ENCODE results near the gene P2RY12.
A peak's percentile ranks its signal among the peaks of the same experiment; 100 is the strongest.

The P2RY12 gene

DNA sequence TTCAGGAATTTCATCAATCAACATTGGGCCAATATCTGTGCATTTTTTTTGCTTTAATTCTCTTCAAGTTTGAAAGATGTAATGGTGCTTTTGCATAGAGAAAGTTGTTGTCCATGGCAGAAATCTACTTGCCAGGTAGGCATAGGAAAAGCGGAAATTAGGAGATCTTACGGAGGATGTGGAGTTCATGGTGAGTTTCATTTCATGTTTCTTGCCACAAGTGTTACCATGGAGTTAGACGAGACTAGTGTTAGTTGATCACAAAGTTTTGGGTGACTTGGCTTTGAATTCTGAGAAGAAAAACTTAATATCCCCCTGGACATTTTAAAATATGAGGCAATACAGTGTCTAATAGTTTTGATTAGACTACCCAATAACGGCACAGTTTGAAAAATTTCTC is 54.2 kb downstream of the P2RY12 start:
- H3K27ac Mint-ChIP-seq: no peak overlapping the region
- no peaks in the 10 kb centered on the region for H3K36me3 Mint-ChIP-seq
- H3K27me3 Mint-ChIP-seq: peaks cover 11% of the 10 kb centered on the region
- no peak overlapping the region for H3K4me3 Mint-ChIP-seq
- peaks cover 7% of the 10 kb centered on the region for H3K4me1 Mint-ChIP-seq
- no peaks in the 10 kb centered on the region for H3K9me3 Mint-ChIP-seq

DNA sequence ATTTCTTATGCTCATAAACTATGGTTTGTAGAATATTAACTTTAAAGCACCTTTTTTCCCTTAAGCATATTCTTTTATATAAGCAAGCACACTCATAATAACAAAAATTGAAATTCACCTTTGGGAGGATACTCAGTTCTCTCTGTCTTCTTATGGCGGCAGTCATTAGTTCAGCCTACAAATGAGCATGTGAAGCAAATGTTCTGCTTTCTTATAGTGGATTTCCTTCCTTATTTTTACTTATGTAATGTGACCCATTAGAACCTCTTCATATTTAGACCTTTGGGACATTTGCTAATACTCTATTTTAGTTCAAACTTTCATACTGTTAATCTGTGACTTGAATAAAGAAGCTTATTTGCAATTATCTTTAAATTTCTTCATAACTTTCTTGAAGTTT is 55.2 kb downstream of the P2RY12 start, which contains the start of gene P2RY13:
Gene P2RY13, minus strand, starts transcription at position 187 of the 400 bp plus-strand sequence. Its CDS starts 21 bp downstream, at position 166.
- H3K9me3 Mint-ChIP-seq: no peaks in the 10 kb centered on the region
- H3K4me1 Mint-ChIP-seq: peaks cover 7% of the 10 kb centered on the region
- no peak within 1 kb of the TSS for H3K27ac Mint-ChIP-seq
- H3K36me3 Mint-ChIP-seq: no peaks in the 10 kb centered on the region
- peaks cover 11% of the 10 kb centered on the region for H3K27me3 Mint-ChIP-seq
- H3K4me3 Mint-ChIP-seq: peak within 1 kb of the TSS; percentile 3

DNA sequence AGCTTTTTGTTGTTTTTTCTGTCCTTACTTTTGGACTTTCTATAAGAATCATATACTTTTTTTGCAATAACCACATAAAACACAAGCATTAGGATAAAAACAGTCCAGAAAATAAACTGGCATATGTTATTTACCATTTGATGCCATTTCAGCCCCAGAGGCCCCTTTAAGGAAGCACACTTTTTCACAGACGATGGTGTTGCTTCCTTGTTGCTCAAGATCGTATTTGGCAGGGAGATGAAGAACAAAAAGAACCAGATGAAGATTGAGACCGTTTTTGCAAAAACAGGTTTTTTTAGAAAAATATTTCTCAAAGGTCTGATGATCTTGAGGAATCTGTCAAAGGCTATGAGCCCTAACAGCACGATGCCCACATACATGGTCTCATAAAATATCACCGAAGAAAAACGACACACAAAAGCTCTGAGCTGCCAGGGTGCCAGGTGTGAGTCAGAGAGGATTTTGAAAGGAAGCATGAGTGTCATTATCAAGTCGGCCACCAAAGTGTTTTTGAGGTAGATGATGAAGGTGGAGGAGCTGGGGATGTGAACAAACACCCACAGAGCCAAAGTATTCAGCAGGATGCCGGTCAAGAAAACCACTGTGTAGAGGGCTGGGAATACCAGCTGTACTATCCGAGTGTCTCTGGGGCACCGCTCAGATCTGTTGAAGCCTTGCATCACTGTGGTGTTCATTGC is 56.1 kb downstream of the P2RY12 start:
- Mint-ChIP-seq H3K27ac (no peak overlapping the region), H3K4me3 (peak overlapping the region; percentile 3), H3K4me1 (peaks cover 7% of the 10 kb centered on the region)

DNA sequence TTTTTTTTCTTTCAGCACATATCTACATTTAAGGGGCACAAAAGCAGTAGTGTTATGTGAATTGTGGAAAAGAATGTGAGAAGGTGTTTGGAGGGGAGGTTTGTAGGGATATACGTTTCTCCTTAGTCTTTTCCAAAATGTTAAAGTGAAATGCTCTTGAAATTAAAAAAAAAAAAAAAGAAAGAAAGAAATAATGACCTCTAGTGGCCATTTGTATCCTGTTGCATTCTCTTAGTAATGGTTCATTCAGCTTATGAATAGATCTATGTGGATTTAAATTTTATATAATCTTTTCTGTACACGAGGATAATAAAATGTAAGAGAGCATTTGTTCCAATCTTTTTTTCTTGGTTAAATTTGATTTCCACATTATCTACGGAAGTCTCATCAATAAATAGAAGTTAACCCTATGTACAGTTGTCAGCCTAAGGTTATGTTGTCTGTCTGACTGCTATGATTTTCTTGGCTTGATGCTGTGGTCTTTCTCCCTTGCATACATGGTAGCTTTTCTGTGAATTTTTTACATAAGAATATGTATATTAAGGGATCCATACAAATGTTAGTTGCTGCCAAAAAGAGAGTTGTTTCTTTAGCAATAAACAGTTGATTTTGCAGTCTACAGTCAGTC is 56.9 kb downstream of the P2RY12 start:
- Mint-ChIP-seq H3K4me1 (peaks cover 7% of the 10 kb centered on the region), H3K9me3 (no peaks in the 10 kb centered on the region), H3K36me3 (no peaks in the 10 kb centered on the region), H3K27ac (no peak overlapping the region), H3K27me3 (peaks cover 14% of the 10 kb centered on the region), H3K4me3 (no peak overlapping the region)

More for the DNA sequence above, 56.1 kb downstream of the P2RY12 start:
- H3K9me3 Mint-ChIP-seq: no peaks in the 10 kb centered on the region
- H3K27me3 Mint-ChIP-seq: peaks cover 14% of the 10 kb centered on the region
- H3K36me3 Mint-ChIP-seq: no peaks in the 10 kb centered on the region

DNA sequence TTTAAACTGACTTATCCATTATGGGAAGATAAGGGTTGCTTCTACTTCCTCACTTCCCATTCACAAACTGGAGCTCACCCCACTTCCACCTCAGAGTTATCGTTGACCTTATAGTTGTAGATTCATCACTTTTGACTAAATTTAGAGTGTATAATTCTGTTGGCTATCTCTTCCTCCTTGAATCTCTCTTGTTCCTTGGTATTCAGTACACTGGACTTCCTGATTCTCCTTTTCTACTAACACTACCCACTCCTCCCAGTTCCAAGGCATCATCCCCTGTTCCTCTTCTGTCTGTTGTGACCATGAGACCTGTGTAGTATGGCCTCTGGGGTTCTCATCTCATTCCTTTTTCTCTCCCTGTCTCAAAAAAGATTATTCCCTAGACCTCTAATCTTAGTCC is 62.0 kb downstream of the P2RY12 start:
- Mint-ChIP-seq H3K4me3 (no peak overlapping the region), H3K4me1 (no peaks in the 10 kb centered on the region), H3K27ac (no peak overlapping the region), H3K9me3 (no peaks in the 10 kb centered on the region), H3K27me3 (peaks cover 3% of the 10 kb centered on the region), H3K36me3 (no peaks in the 10 kb centered on the region)

DNA sequence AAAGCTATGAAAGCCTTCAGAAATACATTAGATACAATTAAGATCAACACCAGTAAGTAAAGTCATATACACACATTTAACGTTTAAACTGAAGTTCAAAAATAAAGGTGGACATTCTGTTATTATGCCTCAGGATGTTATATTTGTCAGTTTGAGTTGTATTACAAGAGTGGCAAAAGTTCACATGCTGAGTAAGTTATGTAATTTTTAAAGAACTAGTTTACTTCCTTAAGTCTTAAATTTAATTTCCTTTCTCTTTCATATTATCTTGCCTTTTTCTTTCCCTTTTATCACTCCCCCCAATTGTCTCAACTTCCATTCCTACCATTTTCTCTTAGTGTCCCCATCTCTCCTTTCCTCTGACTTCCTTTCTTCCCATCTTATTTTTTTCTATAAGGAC is 63.0 kb downstream of the P2RY12 start:
- Mint-ChIP-seq H3K4me3 (no peak overlapping the region), H3K27me3 (peaks cover 3% of the 10 kb centered on the region), H3K9me3 (no peaks in the 10 kb centered on the region), H3K27ac (no peak overlapping the region), H3K36me3 (no peaks in the 10 kb centered on the region), H3K4me1 (no peaks in the 10 kb centered on the region)

DNA sequence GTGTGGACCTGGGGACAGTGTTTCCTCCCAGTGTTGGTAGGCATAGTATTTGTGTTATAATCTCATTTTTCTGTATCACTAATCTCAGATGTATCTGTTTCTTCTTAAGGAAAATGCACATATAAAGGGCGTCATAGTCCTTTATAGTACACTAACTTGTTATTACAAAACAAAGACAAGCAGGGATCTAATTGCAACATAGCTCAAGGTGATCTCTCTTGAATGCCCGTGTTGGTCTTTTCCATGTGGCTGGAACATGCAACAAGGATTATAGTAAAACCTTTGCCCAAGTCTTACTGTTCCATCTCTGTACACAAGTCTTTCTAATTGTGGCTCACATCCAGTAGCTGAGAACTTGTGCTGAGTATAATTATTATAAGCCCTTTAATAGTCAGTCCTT is 64.4 kb downstream of the P2RY12 start:
- Mint-ChIP-seq H3K9me3 (no peaks in the 10 kb centered on the region), H3K27ac (no peak overlapping the region), H3K4me1 (no peaks in the 10 kb centered on the region), H3K36me3 (no peaks in the 10 kb centered on the region), H3K4me3 (no peak overlapping the region), H3K27me3 (peaks cover 3% of the 10 kb centered on the region)

DNA sequence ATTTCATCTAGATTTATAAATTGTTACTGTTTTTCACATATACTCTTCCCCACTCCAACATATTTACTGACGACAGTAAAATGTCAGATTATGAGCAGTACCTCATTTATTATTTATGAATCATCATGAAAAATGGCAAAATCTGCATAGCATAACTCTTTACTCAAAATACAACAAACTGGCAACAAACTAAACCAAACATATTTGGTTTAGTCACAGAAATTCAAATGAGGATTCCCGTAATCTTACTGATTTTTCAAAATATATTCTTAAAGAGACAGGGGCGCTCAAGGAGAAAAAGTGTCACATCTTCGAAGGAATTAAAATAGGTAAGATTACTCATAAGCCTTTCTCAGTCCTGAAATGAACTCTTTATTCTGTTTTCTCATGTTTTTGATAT is 64.9 kb downstream of the P2RY12 start:
- no peak overlapping the region for H3K27ac Mint-ChIP-seq
- H3K36me3 Mint-ChIP-seq: no peaks in the 10 kb centered on the region
- H3K4me1 Mint-ChIP-seq: no peaks in the 10 kb centered on the region
- H3K27me3 Mint-ChIP-seq: peaks cover 3% of the 10 kb centered on the region
- H3K9me3 Mint-ChIP-seq: no peaks in the 10 kb centered on the region
- H3K4me3 Mint-ChIP-seq: no peak overlapping the region

DNA sequence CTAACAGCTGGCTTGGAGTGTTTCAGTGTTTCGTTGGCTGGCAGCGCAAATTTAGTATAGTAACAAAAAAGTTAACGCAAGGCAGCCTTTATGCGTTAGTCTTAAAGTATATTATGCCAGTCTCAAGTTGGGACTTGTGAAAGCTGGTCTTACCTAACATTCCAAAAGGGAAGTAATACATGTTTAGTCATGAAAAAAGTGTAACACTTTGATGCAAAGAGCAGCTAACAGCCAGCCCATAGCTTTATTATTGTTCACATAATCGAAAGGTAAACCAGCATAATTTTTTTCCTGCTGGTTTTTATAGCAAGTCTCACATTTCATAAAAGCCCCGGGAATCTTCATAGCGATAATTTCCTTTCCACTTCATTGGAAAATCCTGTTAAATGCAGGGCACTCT is 65.6 kb downstream of the P2RY12 start:
- Mint-ChIP-seq H3K9me3 (no peaks in the 10 kb centered on the region), H3K27me3 (peaks cover 3% of the 10 kb centered on the region), H3K4me3 (no peak overlapping the region), H3K36me3 (no peaks in the 10 kb centered on the region), H3K27ac (no peak overlapping the region), H3K4me1 (no peaks in the 10 kb centered on the region)

DNA sequence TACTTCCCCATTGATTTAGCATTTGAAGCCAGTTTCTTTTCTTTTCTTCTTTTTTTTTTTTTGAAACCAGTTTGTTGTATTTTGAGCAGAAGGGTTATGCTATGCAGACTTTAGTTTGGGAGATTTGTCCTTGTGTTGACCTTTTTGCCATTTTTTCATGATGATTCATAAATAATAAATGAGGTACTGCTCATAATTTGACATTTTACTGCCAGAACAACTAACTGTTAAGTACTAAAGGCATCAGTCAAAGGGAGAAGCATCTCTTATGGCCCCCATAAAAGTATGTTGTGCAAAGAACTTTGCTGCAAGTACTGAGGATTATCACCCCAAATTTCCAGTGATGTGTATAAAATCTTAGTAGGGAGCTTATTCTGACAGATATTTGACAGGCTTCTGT is 66.2 kb downstream of the P2RY12 start:
- Mint-ChIP-seq H3K36me3 (no peaks in the 10 kb centered on the region), H3K27me3 (no peaks in the 10 kb centered on the region), H3K27ac (no peak overlapping the region), H3K4me3 (no peak overlapping the region), H3K9me3 (no peaks in the 10 kb centered on the region), H3K4me1 (no peaks in the 10 kb centered on the region)

DNA sequence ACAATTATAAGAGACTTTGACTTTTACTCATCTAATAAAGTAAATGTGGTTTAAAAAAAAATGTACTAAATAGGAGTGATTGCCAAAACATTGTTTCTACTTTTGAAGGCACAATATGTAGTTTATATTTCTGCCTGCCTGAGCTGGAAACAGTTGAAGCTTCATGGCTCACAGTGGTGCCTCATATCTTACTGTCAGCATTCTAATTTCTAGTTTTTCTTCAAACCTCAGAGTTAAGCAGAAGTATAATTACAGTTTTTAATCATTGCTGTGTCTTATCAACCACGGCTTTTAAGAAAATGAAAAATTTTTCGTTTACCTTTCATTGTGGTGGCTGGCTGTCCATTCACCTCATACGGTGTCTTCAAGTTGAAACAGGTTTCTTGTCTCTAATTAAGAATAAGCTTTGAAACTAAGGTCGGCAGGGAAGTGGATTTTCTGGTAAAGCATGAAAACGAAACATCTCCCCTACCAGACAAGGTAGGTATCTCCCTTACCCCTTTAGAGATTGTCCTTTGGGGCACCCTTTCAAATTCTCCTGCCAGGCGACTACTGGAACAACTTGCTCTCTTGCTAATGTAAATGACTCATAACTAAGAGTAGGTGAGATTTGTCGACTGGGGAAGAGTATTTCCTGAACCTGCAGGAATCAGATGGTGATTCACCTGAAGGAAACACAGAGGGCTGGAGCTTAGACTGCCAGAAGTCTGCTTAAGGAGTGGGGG is 68.1 kb downstream of the P2RY12 start, which contains the start of gene GPR87:
Gene GPR87, minus strand, starts transcription at position 554 of the 725 bp plus-strand sequence. CDS start 16,720 bp downstream, outside the sequence.
- no peaks in the 10 kb centered on the region for H3K4me1 Mint-ChIP-seq
- no peaks in the 10 kb centered on the region for H3K36me3 Mint-ChIP-seq
- H3K4me3 Mint-ChIP-seq: no peak within 1 kb of the TSS
- H3K9me3 Mint-ChIP-seq: no peaks in the 10 kb centered on the region
- H3K27ac Mint-ChIP-seq: no peak within 1 kb of the TSS
- H3K27me3 Mint-ChIP-seq: no peaks in the 10 kb centered on the region

DNA sequence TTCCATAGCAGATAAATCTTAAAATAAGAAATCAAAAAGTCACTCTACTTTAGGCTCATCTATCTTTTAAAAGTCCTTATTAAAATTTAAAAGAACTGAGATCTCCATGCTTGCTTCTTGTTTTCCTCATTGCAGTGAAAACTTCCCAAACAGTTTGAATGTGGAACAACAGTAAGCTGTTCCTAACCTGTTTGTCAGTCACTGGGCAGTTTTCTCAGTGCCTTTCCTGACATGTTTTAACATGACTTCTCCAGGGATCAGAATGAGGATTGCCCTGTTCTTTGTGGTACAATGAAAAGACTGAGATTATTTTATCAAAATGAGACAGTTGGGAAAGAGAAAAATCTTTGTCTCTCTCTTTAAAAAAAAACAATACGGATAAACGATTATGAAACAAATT is 68.7 kb downstream of the P2RY12 start:
- Mint-ChIP-seq H3K4me1 (no peaks in the 10 kb centered on the region), H3K4me3 (no peak overlapping the region)

DNA sequence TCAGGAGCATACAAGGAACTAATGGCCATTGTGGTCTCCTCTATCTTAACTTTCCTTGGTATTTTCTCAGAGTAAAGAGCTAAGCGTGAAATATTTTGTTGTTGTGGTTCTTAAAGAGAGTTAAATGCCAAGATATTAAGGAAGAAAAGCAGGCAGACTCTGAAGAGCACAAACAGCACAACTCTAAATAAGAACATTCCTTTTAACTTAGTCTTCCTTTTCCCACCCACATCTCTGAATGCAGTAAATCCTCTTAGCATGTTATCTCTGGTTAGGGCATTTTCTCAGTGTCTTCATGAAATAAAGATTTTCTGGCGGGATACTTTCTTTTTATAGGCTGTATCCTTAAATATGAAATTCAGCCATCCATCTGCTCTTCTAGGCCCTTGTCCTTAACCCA is 69.4 kb downstream of the P2RY12 start:
- no peaks in the 10 kb centered on the region for H3K4me1 Mint-ChIP-seq
- no peak overlapping the region for H3K27ac Mint-ChIP-seq
- H3K4me3 Mint-ChIP-seq: no peak overlapping the region
- H3K27me3 Mint-ChIP-seq: no peaks in the 10 kb centered on the region
- H3K9me3 Mint-ChIP-seq: no peaks in the 10 kb centered on the region
- H3K36me3 Mint-ChIP-seq: no peaks in the 10 kb centered on the region

More for the DNA sequence above, 68.7 kb downstream of the P2RY12 start:
- H3K27ac Mint-ChIP-seq: no peak overlapping the region
- H3K27me3 Mint-ChIP-seq: no peaks in the 10 kb centered on the region
- H3K9me3 Mint-ChIP-seq: no peaks in the 10 kb centered on the region
- no peaks in the 10 kb centered on the region for H3K36me3 Mint-ChIP-seq

DNA sequence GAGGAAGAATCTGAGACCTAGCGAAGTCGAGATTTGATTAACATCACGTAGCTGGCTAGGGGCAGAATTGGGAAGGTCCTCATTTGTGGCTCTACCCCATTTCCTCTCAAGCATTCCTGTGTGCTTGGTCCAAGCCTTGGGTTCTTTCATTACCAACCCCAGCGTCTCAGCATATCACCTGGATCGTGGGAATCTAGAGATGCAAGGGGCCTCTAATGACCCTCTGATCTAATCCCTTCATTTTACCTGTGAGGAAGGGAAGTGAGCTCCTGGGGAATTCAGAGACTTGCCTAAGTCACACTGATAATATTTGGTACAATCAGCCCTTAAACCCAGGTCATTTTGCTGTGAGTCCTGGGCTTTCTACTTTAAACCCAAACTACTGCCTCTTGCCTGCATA is 70.0 kb downstream of the P2RY12 start:
- Mint-ChIP-seq H3K4me1 (no peaks in the 10 kb centered on the region), H3K36me3 (no peaks in the 10 kb centered on the region), H3K27me3 (no peaks in the 10 kb centered on the region), H3K9me3 (no peaks in the 10 kb centered on the region), H3K4me3 (no peak overlapping the region), H3K27ac (no peak overlapping the region)

DNA sequence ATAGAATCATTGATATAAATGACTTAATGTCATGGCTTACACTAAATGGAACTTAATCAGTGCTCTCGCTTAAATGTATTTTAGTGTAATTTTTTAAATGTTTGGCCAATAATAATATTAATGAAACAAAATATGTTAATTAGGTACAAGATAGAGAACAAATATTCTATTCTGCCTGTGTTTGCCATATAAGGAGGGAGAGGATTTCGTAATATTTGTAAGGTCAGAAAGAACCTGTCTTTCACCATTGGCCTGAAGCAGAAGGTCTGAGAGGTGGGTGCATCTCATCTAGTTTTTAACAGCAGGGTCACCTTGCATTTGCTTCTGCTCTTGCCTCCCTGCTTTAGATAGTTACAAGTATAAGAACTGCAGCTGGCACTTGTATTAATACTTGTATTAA is 70.4 kb downstream of the P2RY12 start:
- Mint-ChIP-seq H3K9me3 (no peaks in the 10 kb centered on the region), H3K27ac (no peak overlapping the region), H3K36me3 (no peaks in the 10 kb centered on the region), H3K4me1 (no peaks in the 10 kb centered on the region), H3K27me3 (no peaks in the 10 kb centered on the region), H3K4me3 (no peak overlapping the region)

DNA sequence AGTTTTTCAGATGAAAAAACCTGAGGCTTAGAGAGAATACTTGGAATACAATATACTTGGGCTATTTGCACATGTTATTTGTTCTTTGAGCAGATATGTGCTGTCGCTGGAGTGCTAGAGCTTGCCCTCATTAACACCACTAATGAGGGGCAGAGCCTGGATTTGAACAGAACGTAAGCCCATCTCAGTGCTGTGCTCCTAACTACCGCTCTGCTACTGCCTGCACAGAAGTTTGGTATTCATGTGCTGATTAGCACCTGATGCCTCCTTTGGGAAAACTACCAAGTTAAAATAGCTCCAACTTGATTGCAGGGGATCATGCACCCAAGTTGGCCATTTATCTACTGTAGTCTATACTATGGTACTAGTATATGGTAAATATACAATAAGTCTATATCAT is 71.6 kb downstream of the P2RY12 start:
- Mint-ChIP-seq H3K4me3 (no peak overlapping the region), H3K36me3 (no peaks in the 10 kb centered on the region), H3K9me3 (no peaks in the 10 kb centered on the region), H3K27me3 (no peaks in the 10 kb centered on the region), H3K4me1 (peaks cover 1% of the 10 kb centered on the region), H3K27ac (no peak overlapping the region)
